Measurements from ENCODE around the gene ADPGK. TPM values are rescaled to one million over a fixed set of nuclear protein-coding genes. Genes with fewer than 3 reads are reported as not detected.
"Not testable (repeated sequence)": the region's sequence is repeated elsewhere in the genome, so short reads cannot be mapped to it uniquely, and the experiment has no call there.

Gene ADPGK
- total and polyA plus RNA-seq, 2 donors, result 63.9 to 100 TPM

- H3K27ac ChIP-seq (ENCODE audit: low read depth in 1 of 2, low read length in 1 of 2), result no peak overlapping the region
- H3K9me3 ChIP-seq (ENCODE audit: control insufficient read depth in 2 of 2, insufficient read depth in 1 of 2, low read length in 1 of 2), result no peaks in the 10 kb centered on the region
- DNase-seq (ENCODE audit: low read depth in 6 of 9, low spot score in 9 of 9), result no peak
- H3K36me3 ChIP-seq (ENCODE audit: control insufficient read depth in 2 of 2, insufficient read depth in 2 of 2, low read length in 1 of 2), result peaks cover 11 to 14% of the 10 kb centered on the region in 2 donors
- H3K4me1 ChIP-seq (ENCODE audit: control insufficient read depth in 2 of 2, insufficient read depth in 2 of 2, low read length in 2 of 2), result no peaks in the 10 kb centered on the region
- H3K4me3 ChIP-seq (ENCODE audit: low read length in 2 of 2), result no peak overlapping the region
- no peaks in the 10 kb centered on the region for H3K27me3 ChIP-seq (ENCODE audit: control insufficient read depth in 2 of 2, insufficient read depth in 1 of 2, low read length in 1 of 2)
Measured at GRCh38 chr15:72727154-72727553, 56.4 kb downstream of the ADPGK start.

GRCh38 chr15:72725851-72726250 lies 57.7 kb downstream of the ADPGK start:
- H3K36me3 ChIP-seq (ENCODE audit: control insufficient read depth in 2 of 2, insufficient read depth in 2 of 2, low read length in 1 of 2); H3K27me3 ChIP-seq (ENCODE audit: control insufficient read depth in 2 of 2, insufficient read depth in 1 of 2, low read length in 1 of 2); H3K9me3 ChIP-seq (ENCODE audit: control insufficient read depth in 2 of 2, insufficient read depth in 1 of 2, low read length in 1 of 2); DNase-seq (ENCODE audit: low read depth in 6 of 9, low spot score in 9 of 9); H3K4me1 ChIP-seq (ENCODE audit: control insufficient read depth in 2 of 2, insufficient read depth in 2 of 2, low read length in 2 of 2); H3K4me3 ChIP-seq (ENCODE audit: low read length in 2 of 2); H3K27ac ChIP-seq (ENCODE audit: low read depth in 1 of 2, low read length in 1 of 2): not testable (repeated sequence)
- over 99% methylated on average over 6 of the region's 6 CpGs for WGBS

- no peak for DNase-seq (ENCODE audit: low read depth in 6 of 9, low spot score in 9 of 9)
- Histone ChIP-seq H3K27ac (ENCODE audit: low read depth in 1 of 2, low read length in 1 of 2) (no peak overlapping the region), H3K4me1 (ENCODE audit: control insufficient read depth in 2 of 2, insufficient read depth in 2 of 2, low read length in 2 of 2) (no peaks in the 10 kb centered on the region), H3K27me3 (ENCODE audit: control insufficient read depth in 2 of 2, insufficient read depth in 1 of 2, low read length in 1 of 2) (no peaks in the 10 kb centered on the region), H3K36me3 (ENCODE audit: control insufficient read depth in 2 of 2, insufficient read depth in 2 of 2, low read length in 1 of 2) (peaks cover 2 to 8% of the 10 kb centered on the region in 2 donors), H3K4me3 (ENCODE audit: low read length in 2 of 2) (no peak overlapping the region), H3K9me3 (ENCODE audit: control insufficient read depth in 2 of 2, insufficient read depth in 1 of 2, low read length in 1 of 2) (no peaks in the 10 kb centered on the region)
- 91% methylated on average over 3 of the region's 3 CpGs for WGBS
Measured at GRCh38 chr15:72725446-72725845, 58.1 kb downstream of the ADPGK start.

- Histone ChIP-seq H3K4me1 (ENCODE audit: control insufficient read depth in 2 of 2, insufficient read depth in 2 of 2, low read length in 2 of 2) (no peaks in the 10 kb centered on the region), H3K36me3 (ENCODE audit: control insufficient read depth in 2 of 2, insufficient read depth in 2 of 2, low read length in 1 of 2) (peaks cover 2 to 8% of the 10 kb centered on the region in 2 donors), H3K27me3 (ENCODE audit: control insufficient read depth in 2 of 2, insufficient read depth in 1 of 2, low read length in 1 of 2) (no peaks in the 10 kb centered on the region), H3K4me3 (ENCODE audit: low read length in 2 of 2) (no peak overlapping the region), H3K27ac (ENCODE audit: low read depth in 1 of 2, low read length in 1 of 2) (no peak overlapping the region), H3K9me3 (ENCODE audit: control insufficient read depth in 2 of 2, insufficient read depth in 1 of 2, low read length in 1 of 2) (no peaks in the 10 kb centered on the region)
- WGBS, result 97% methylated on average over 1 of the region's 1 CpG
- DNase-seq (ENCODE audit: low read depth in 6 of 9, low spot score in 9 of 9), result no peak
Measured at GRCh38 chr15:72724028-72724427, 59.5 kb downstream of the ADPGK start.

GRCh38 chr15:72722071-72722696 lies 61.4 kb downstream of the ADPGK start:
- Histone ChIP-seq H3K27ac (ENCODE audit: low read depth in 1 of 2, low read length in 1 of 2) (no peak overlapping the region), H3K4me1 (ENCODE audit: control insufficient read depth in 2 of 2, insufficient read depth in 2 of 2, low read length in 2 of 2) (no peaks in the 10 kb centered on the region), H3K36me3 (ENCODE audit: control insufficient read depth in 2 of 2, insufficient read depth in 2 of 2, low read length in 1 of 2) (peaks cover 6 to 8% of the 10 kb centered on the region in 2 donors), H3K9me3 (ENCODE audit: control insufficient read depth in 2 of 2, insufficient read depth in 1 of 2, low read length in 1 of 2) (no peaks in the 10 kb centered on the region), H3K27me3 (ENCODE audit: control insufficient read depth in 2 of 2, insufficient read depth in 1 of 2, low read length in 1 of 2) (no peaks in the 10 kb centered on the region), H3K4me3 (ENCODE audit: low read length in 2 of 2) (no peak overlapping the region)
- WGBS, result 41% methylated on average over 3 of the region's 3 CpGs
- DNase-seq (ENCODE audit: low read depth in 6 of 9, low spot score in 9 of 9), result peak; percentile 9 to 70 (median 51)

- DNase-seq (ENCODE audit: low read depth in 6 of 9, low spot score in 9 of 9); H3K9me3 ChIP-seq (ENCODE audit: control insufficient read depth in 2 of 2, insufficient read depth in 1 of 2, low read length in 1 of 2); H3K27me3 ChIP-seq (ENCODE audit: control insufficient read depth in 2 of 2, insufficient read depth in 1 of 2, low read length in 1 of 2); H3K4me1 ChIP-seq (ENCODE audit: control insufficient read depth in 2 of 2, insufficient read depth in 2 of 2, low read length in 2 of 2); H3K4me3 ChIP-seq (ENCODE audit: low read length in 2 of 2); H3K27ac ChIP-seq (ENCODE audit: low read depth in 1 of 2, low read length in 1 of 2); H3K36me3 ChIP-seq (ENCODE audit: control insufficient read depth in 2 of 2, insufficient read depth in 2 of 2, low read length in 1 of 2): not testable (repeated sequence)
- WGBS, result 91% methylated on average over 8 of the region's 8 CpGs
Measured at GRCh38 chr15:72708551-72709303, 74.8 kb downstream of the ADPGK start.

GRCh38 chr15:72706266-72706665 lies 77.3 kb downstream of the ADPGK start:
- Histone ChIP-seq H3K36me3 (ENCODE audit: control insufficient read depth in 2 of 2, insufficient read depth in 2 of 2, low read length in 1 of 2) (no peaks in the 10 kb centered on the region), H3K4me1 (ENCODE audit: control insufficient read depth in 2 of 2, insufficient read depth in 2 of 2, low read length in 2 of 2) (no peaks in the 10 kb centered on the region), H3K27ac (ENCODE audit: low read depth in 1 of 2, low read length in 1 of 2) (no peak overlapping the region), H3K27me3 (ENCODE audit: control insufficient read depth in 2 of 2, insufficient read depth in 1 of 2, low read length in 1 of 2) (no peaks in the 10 kb centered on the region), H3K4me3 (ENCODE audit: low read length in 2 of 2) (no peak overlapping the region), H3K9me3 (ENCODE audit: control insufficient read depth in 2 of 2, insufficient read depth in 1 of 2, low read length in 1 of 2) (no peaks in the 10 kb centered on the region)
- 97% methylated on average over 11 of the region's 11 CpGs for WGBS
- no peak for DNase-seq (ENCODE audit: low read depth in 6 of 9, low spot score in 9 of 9)

Other genes with a start within 250 kb of the ADPGK start
- gene GOLGA6B, start 129.1 kb downstream of the ADPGK start, total RNA-seq, result not detected
- not detected for gene GOLGA6B, start 129.1 kb downstream of the ADPGK start, polyA plus RNA-seq
- gene HIGD2B, start 97.6 kb downstream of the ADPGK start, total RNA-seq, result 0.09 TPM
- 0.02 TPM for gene HIGD2B, start 97.6 kb downstream of the ADPGK start, polyA plus RNA-seq
- 15.7 TPM for gene BBS4, start 97.6 kb downstream of the ADPGK start, total RNA-seq
- gene BBS4, start 97.6 kb downstream of the ADPGK start, polyA plus RNA-seq, result 20.7 TPM